CD4-positive, alpha-beta T cell (primary cell): ENCODE data around the gene ADCY2. TPM values are rescaled to one million over a fixed set of nuclear protein-coding genes. Genes with fewer than 3 reads are reported as not detected.

ENCODE experiments used
- ATAC-seq: fragments of 200-7000 bp; cut with Tn5 transposase; one replicate; pipeline ENCODE4 v1.10.0; 2022; ENCODE audit warnings: mild to moderate bottlenecking; ENCODE audit not compliant: poor library complexity
- CTCF ChIA-PET: fragments of 350-600 bp; sonication (Branson Sonifier 250); formaldehyde crosslinking; loops from one replicate; lab custom pipeline; 2021; ENCODE audit warnings: antibody characterized with exemption, inconsistent platforms; lab: Charles Lee
- POLR2A ChIA-PET: fragments of 350-600 bp; sonication (Branson Sonifier 250); formaldehyde crosslinking; loops from one replicate; lab custom pipeline; 2021; ENCODE audit warnings: antibody characterized with exemption, inconsistent platforms; lab: Charles Lee
- DNase-seq, 14 experiments: peaks; one replicate each; pipeline ENCODE4 v3.0.0-alpha.2; 2013 to 2020; ENCODE audit warnings: mixed read lengths in 2 of 14
- H3K27ac ChIP-seq, 2 donors: one replicate each; pipeline versions ENCODE4 v1.5.1 to v1.7.0; 2013; ENCODE audit warnings: low read length in 2 of 2, low read depth in 1 of 2, mild to moderate bottlenecking in 1 of 2
- H3K27me3 ChIP-seq, 2 experiments: 1 replicate in 1 of 2; 2 replicates in 1 of 2; pipeline versions ENCODE4 v1.6.1 to v1.7.0; 2013; ENCODE audit warnings: low read length in 2 of 2, control low read depth in 1 of 2, mild to moderate bottlenecking in 1 of 2, moderate library complexity in 1 of 2; ENCODE audit not compliant: insufficient read depth in 2 of 2, control insufficient read depth in 1 of 2
- H3K36me3 ChIP-seq: one replicate; pipeline ENCODE4 v1.6.1; 2013; ENCODE audit warnings: low read length, control low read depth; ENCODE audit not compliant: insufficient read depth
- H3K4me1 ChIP-seq: one replicate; pipeline ENCODE4 v1.6.1; 2013; ENCODE audit warnings: low read length, control low read depth; ENCODE audit not compliant: insufficient read depth
- H3K4me3 ChIP-seq: one replicate; pipeline ENCODE4 v1.5.1; 2013; ENCODE audit warnings: mild to moderate bottlenecking, low read length, moderate library complexity
- H3K9me3 ChIP-seq, 2 experiments: 1 replicate in 1 of 2; 2 replicates in 1 of 2; pipeline versions ENCODE4 v1.6.1 to v1.7.0; 2013; ENCODE audit warnings: low read length in 2 of 2, mild to moderate bottlenecking in 2 of 2, control low read depth in 1 of 2, moderate library complexity in 1 of 2; ENCODE audit not compliant: control insufficient read depth in 1 of 2, insufficient read depth in 1 of 2
- H3K27ac Mint-ChIP-seq: one replicate; pipeline ENCODE4 v1.8.0; 2020; ENCODE audit warnings: mixed read lengths
- H3K27me3 Mint-ChIP-seq: one replicate; pipeline ENCODE4 v1.8.0; 2021; ENCODE audit warnings: mixed read lengths
- H3K36me3 Mint-ChIP-seq: one replicate; pipeline ENCODE4 v1.8.0; 2021; ENCODE audit warnings: low read depth, mixed read lengths
- H3K4me1 Mint-ChIP-seq: one replicate; pipeline ENCODE4 v1.8.0; 2021; ENCODE audit warnings: low read depth, mixed read lengths
- H3K4me3 Mint-ChIP-seq: one replicate; pipeline ENCODE4 v1.8.0; 2020; ENCODE audit warnings: mild to moderate bottlenecking, mixed read lengths
- H3K9me3 Mint-ChIP-seq: one replicate; pipeline ENCODE4 v1.8.0; 2020; ENCODE audit warnings: mixed read lengths
- intact Hi-C, 2 experiments: fragments of 100-400 bp; cut with DNase I in 1 of 2; cut with micrococcal nuclease in 1 of 2; formaldehyde crosslinking; loops; one replicate each; pipeline versions ENCODE4 v1.15.1 to v1.9.0; 2023 to 2025; cut with DNase I, micrococcal nuclease
- total RNA-seq, 174 experiments: library from RNA in 2 of 174; stranded (reverse) in 2 of 174; gene quantifications; one replicate each; pipeline ENCODE4 v1.2.3 and lab custom pipeline; 2021 to 2026
- TF ChIP-seq, protein P1 (sequence below): fragments of 200-600 bp; IDR thresholded peaks from one replicate; pipeline ENCODE4 v1.8.0; 2022; ENCODE audit warnings: antibody characterized with exemption, mild to moderate bottlenecking

The ADCY2 gene
- total RNA-seq, 2 experiments from 2014 or later: not detected

DNA sequence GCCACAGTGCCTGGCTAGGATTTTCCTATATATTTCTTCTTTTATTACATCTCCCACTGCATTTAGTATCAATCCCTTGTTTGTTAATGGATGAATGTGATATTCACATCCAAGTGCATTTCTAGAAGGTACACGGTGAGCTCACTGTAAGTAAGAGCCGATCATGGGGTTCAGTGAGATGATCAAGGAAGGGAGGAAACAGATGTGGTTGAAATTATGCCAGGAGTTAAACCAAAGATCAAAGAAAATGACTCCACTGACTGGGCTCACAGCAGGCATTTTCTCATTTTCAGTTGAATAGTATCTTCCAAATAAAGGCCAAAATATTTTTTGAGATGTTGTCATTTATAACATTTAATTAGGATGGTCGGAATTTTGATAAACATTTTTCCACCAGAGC, 357.2 kb downstream of the ADCY2 start:
- no peaks in the 10 kb centered on the region for H3K4me1 ChIP-seq
- Mint-ChIP-seq H3K27ac (no peak overlapping the region), H3K27me3 (peaks cover 29% of the 10 kb centered on the region), H3K36me3 (no peaks in the 10 kb centered on the region), H3K4me1 (no peaks in the 10 kb centered on the region), H3K4me3 (no peak overlapping the region), H3K9me3 (no peaks in the 10 kb centered on the region)
- ChIA-PET CTCF (no interaction called here), POLR2A (no interaction called here)
- H3K27ac ChIP-seq: no peak overlapping the region
- H3K4me3 ChIP-seq: no peak overlapping the region
- DNase-seq: no peak
- TF ChIP-seq, protein P1, sequence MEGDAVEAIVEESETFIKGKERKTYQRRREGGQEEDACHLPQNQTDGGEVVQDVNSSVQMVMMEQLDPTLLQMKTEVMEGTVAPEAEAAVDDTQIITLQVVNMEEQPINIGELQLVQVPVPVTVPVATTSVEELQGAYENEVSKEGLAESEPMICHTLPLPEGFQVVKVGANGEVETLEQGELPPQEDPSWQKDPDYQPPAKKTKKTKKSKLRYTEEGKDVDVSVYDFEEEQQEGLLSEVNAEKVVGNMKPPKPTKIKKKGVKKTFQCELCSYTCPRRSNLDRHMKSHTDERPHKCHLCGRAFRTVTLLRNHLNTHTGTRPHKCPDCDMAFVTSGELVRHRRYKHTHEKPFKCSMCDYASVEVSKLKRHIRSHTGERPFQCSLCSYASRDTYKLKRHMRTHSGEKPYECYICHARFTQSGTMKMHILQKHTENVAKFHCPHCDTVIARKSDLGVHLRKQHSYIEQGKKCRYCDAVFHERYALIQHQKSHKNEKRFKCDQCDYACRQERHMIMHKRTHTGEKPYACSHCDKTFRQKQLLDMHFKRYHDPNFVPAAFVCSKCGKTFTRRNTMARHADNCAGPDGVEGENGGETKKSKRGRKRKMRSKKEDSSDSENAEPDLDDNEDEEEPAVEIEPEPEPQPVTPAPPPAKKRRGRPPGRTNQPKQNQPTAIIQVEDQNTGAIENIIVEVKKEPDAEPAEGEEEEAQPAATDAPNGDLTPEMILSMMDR: no peak
- intact Hi-C loops: no loop called here
- peaks cover 0 to 5% of the 10 kb centered on the region in 2 experiments for H3K9me3 ChIP-seq
- ATAC-seq: no peak
- no peaks in the 10 kb centered on the region for H3K36me3 ChIP-seq
- peaks cover 0 to 7% of the 10 kb centered on the region in 2 experiments for H3K27me3 ChIP-seq

DNA sequence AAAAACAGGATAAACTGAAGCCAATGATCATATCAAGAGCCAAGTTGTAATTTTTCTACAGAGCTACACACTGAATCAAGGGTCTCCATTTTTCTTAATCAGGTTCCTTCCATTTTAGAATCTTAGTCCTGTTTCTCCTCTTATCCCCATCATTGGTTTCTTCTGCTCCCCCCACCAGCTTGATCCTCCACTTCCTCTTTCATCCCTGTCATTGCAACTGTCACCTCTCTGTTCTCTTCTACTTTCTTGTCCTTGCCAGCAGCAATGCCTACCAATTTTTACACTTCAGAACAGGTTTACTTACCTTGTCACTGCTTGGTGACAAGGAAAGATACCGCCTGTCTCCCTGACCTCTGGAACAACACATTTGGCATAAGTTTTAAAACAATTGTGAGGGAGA, 357.7 kb downstream of the ADCY2 start:
- Histone ChIP-seq H3K9me3 (peaks cover 0 to 5% of the 10 kb centered on the region in 2 experiments), H3K27ac (no peak overlapping the region), H3K4me1 (no peaks in the 10 kb centered on the region), H3K4me3 (no peak overlapping the region), H3K27me3 (peaks cover 0 to 7% of the 10 kb centered on the region in 2 experiments), H3K36me3 (no peaks in the 10 kb centered on the region)
- no peak for DNase-seq
- Mint-ChIP-seq H3K27ac (no peak overlapping the region), H3K4me1 (no peaks in the 10 kb centered on the region), H3K9me3 (no peaks in the 10 kb centered on the region), H3K27me3 (peaks cover 34% of the 10 kb centered on the region), H3K4me3 (no peak overlapping the region), H3K36me3 (no peaks in the 10 kb centered on the region)
- POLR2A ChIA-PET: no interaction called here
- intact Hi-C loops: no loop called here
- TF ChIP-seq, protein P1: no peak
- CTCF ChIA-PET: no interaction called here
- no peak for ATAC-seq

DNA sequence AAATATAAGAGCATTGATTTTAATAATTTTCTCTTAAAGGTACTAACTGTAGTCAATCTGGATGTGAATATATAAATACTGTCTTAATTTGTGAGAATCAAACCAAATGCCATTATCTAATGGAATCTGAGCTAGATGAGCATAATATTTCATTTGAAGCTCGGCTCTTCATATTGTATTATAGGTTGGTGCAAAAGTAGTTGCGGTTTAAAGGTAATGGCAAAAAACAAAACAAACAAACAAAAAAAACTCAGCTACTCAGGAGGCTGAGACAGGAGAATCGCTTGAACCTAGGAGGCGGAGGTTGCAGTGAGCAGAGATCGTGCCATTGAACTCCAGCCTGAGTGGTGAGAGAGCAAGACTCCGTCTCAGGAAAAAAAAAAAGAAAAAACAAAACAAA, 358.6 kb downstream of the ADCY2 start:
- Mint-ChIP-seq H3K27me3 (peaks cover 40% of the 10 kb centered on the region), H3K4me3 (no peak overlapping the region), H3K4me1 (no peaks in the 10 kb centered on the region), H3K36me3 (no peaks in the 10 kb centered on the region), H3K9me3 (no peaks in the 10 kb centered on the region), H3K27ac (no peak overlapping the region)
- peaks cover 0 to 7% of the 10 kb centered on the region in 2 experiments for H3K27me3 ChIP-seq
- no peaks in the 10 kb centered on the region for H3K36me3 ChIP-seq
- H3K4me3 ChIP-seq: no peak overlapping the region
- DNase-seq (no peak), ATAC-seq (no peak)
- POLR2A ChIA-PET: no interaction called here
- peaks cover 0 to 10% of the 10 kb centered on the region in 2 experiments for H3K9me3 ChIP-seq
- TF ChIP-seq, protein P1: no peak
- intact Hi-C loops: no loop called here
- CTCF ChIA-PET: no interaction called here
- H3K27ac ChIP-seq: no peak overlapping the region
- H3K4me1 ChIP-seq: no peaks in the 10 kb centered on the region
